Gastroesophageal sphincter (tissue), 4 donors: ENCODE measurements around the gene NIPBL. TPM values are rescaled to one million over a fixed set of nuclear protein-coding genes. Genes with fewer than 3 reads are reported as not detected.

Source experiments
- ATAC-seq: fragments of 150-250 bp; one replicate; pipeline ENCODE4 v1.9.1; 2016; ENCODE audit warnings: mild to moderate bottlenecking, moderate library complexity
- H3K27ac ChIP-seq, 4 donors: fragments of 200-600 bp; sonication (generic) in 3 of 4; 1 replicate in 3 of 4; 2 replicates in 1 of 4; pipeline ENCODE4 v1.5.1; 2016 to 2019
- H3K27me3 ChIP-seq: fragments of 200-600 bp; sonication (generic); one replicate; pipeline ENCODE4 v1.5.1; 2019
- H3K36me3 ChIP-seq, 2 donors: fragments of 200-600 bp; sonication (generic); one replicate each; pipeline ENCODE4 v1.5.1; 2019; ENCODE audit warnings: control low read depth in 1 of 2
- H3K4me1 ChIP-seq, 3 donors: fragments of 200-600 bp; sonication (generic); 1 replicate in 2 of 3; 2 replicates in 1 of 3; pipeline ENCODE4 v1.5.1; 2016 to 2019; ENCODE audit warnings: control low read depth in 2 of 3
- H3K4me3 ChIP-seq, 2 donors: fragments of 200-600 bp; sonication (generic); one replicate each; pipeline ENCODE4 v1.5.1; 2019; ENCODE audit warnings: mild to moderate bottlenecking in 1 of 2, moderate library complexity in 1 of 2
- H3K9me3 ChIP-seq, 3 donors: fragments of 200-600 bp; sonication (generic); one replicate each; pipeline ENCODE4 v1.5.1; 2017 to 2019; ENCODE audit warnings: control low read depth in 2 of 3
- CTCF ChIP-seq, 4 experiments: fragments of 200-600 bp in 2 of 4; fragments of 450-650 bp in 2 of 4; sonication (generic) in 1 of 4; IDR thresholded peaks; one replicate each; pipeline ENCODE4 v1.5.1; 2017 to 2019; ENCODE audit warnings: antibody characterized with exemption in 4 of 4, mild to moderate bottlenecking in 2 of 4, moderate library complexity in 2 of 4
- EP300 ChIP-seq: sonication (generic); formaldehyde crosslinking; IDR thresholded peaks from one replicate; pipeline ENCODE4 v1.6.1; 2017; ENCODE audit warnings: antibody characterized with exemption, mild to moderate bottlenecking
- POLR2A ChIP-seq, 2 donors: fragments of 450-650 bp; IDR thresholded peaks; one replicate each; pipeline ENCODE4 v1.6.1; 2017; ENCODE audit warnings: antibody characterized with exemption in 2 of 2, mild to moderate bottlenecking in 2 of 2, moderate library complexity in 1 of 2
- POLR2AphosphoS5 ChIP-seq: sonication (generic); formaldehyde crosslinking; IDR thresholded peaks from one replicate; pipeline ENCODE4 v1.6.1; 2017; ENCODE audit warnings: antibody characterized with exemption
- WGBS, 2 donors: methylation state at CpG; one replicate each; pipeline ENCODE4 v1.1.5; 2018; ENCODE audit warnings: low coverage in 1 of 2; 5-methylcytosine and 5-hydroxymethylcytosine counted together
- total RNA-seq, 4 donors: library from RNA; depleted of rRNA; stranded (reverse); fragments of >200 nt; gene quantifications; one replicate each; pipeline ENCODE4 v1.1.0, GENCODE V29; 2016

NIPBL gene
- total RNA-seq, 4 donors from 2014 or later = 44.9 to 59.4 (median 51.7) TPM

DNA sequence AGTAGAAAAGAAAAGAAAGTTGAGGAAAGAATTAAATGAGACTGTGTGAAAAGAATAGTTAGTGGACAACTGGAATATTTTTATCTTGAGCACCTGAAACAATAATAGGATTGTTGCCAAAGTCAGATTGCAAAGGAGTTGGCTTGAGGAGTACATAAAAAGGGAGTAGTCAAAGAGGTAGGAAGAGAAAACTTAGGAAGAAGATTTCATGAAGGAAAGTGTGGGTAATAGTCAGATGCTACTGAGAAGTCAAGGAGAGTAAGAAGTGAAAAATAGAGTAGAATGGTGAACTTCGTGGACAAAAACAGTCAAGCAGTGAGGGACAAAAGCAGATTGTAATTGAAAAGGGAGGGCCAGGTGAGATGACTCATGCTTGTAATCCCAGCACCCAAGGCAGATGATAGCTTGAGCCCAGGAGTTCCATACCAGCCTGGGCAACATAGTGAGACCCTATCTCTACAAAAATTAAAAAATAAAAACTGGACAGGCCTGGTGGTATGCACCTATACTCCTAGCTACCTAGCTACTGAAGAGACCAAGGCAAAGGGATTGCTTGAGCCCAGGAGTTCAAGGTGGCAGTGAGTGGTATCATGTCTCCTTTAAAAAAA lies 178.9 kb downstream of the NIPBL start:
- H3K36me3 ChIP-seq = peaks cover 0 to 94% of the 10 kb centered on the region in 2 donors

GRCh38 chr5:37056762-37057161 lies 180.2 kb downstream of the NIPBL start:
- TF ChIP-seq CTCF (IDR thresholded peaks at IDR 0.05) (no peak), POLR2A (IDR thresholded peaks at IDR 0.05) (no peak), EP300 (no peak), POLR2AphosphoS5 (no peak)
- no peaks in the 10 kb centered on the region for H3K9me3 ChIP-seq

More for the DNA sequence above, 178.9 kb downstream of the NIPBL start:
- Histone ChIP-seq H3K4me3 (no peak overlapping the region), H3K27ac (no peak overlapping the region), H3K27me3 (no peaks in the 10 kb centered on the region), H3K4me1 (no peaks in the 10 kb centered on the region), H3K9me3 (no peaks in the 10 kb centered on the region)
- 71 to 94% methylated on average over 1 of the region's 1 CpG for WGBS, 2 donors
- TF ChIP-seq POLR2AphosphoS5 (no peak), POLR2A (IDR thresholded peaks at IDR 0.05) (no peak), CTCF (IDR thresholded peaks at IDR 0.05) (no peak), EP300 (no peak)
- no peak for ATAC-seq

DNA sequence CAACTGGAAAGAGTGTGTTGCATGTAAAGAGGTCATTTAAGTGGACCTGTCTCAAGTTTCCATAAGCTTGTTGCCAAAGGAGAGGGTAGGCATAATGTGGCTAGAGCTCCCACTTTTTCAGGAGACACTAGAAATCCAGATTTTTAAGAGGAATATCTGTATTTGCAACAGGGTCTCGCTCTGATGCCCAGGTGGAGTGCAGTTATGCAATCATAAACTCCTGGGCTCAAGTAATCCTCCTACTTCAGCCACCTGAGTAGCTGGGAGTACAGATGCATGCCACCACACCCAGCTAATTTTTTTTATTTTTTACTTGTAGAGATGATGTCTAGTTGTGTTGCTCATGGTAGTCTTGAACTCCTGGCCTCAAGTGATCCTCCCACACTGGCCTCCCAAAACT lies 183.5 kb downstream of the NIPBL start:
- Histone ChIP-seq H3K4me1 (no peaks in the 10 kb centered on the region), H3K27ac (no peak overlapping the region), H3K36me3 (peaks cover 4 to 93% of the 10 kb centered on the region in 2 donors), H3K9me3 (no peaks in the 10 kb centered on the region), H3K27me3 (no peaks in the 10 kb centered on the region), H3K4me3 (no peak overlapping the region)
- WGBS, 2 donors = 92 to 100% methylated on average over 1 of the region's 1 CpG
- TF ChIP-seq POLR2A (IDR thresholded peaks at IDR 0.05) (no peak), EP300 (no peak), POLR2AphosphoS5 (no peak), CTCF (IDR thresholded peaks at IDR 0.05) (no peak)
- ATAC-seq = no peak

More at GRCh38 chr5:37056762-37057161, 180.2 kb downstream of the NIPBL start:
- Histone ChIP-seq H3K27me3 (no peaks in the 10 kb centered on the region), H3K4me3 (no peak overlapping the region), H3K4me1 (no peaks in the 10 kb centered on the region), H3K27ac (no peak overlapping the region), H3K36me3 (peaks cover 0 to 94% of the 10 kb centered on the region in 2 donors)
- WGBS, 2 donors = 58 to 74% methylated on average over 2 of the region's 2 CpGs
- no peak for ATAC-seq

DNA sequence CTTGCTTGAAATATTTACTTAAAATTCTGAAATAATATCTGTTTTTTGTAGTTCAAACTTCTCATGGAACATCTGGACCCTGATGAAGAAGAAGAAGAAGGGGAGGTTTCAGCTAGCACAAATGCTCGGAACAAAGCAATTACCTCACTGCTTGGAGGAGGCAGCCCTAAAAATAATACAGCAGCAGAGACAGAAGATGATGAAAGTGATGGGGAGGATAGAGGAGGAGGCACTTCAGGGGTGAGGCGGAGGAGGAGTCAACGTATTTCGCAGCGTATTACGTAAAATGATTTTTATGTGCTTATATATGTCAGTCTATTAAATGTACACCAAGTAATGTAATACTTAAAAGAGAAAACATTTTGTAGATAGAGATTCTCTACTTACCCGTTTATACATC lies 187.2 kb downstream of the NIPBL start:
- Histone ChIP-seq H3K4me1 (no peaks in the 10 kb centered on the region), H3K9me3 (no peaks in the 10 kb centered on the region), H3K27ac (no peak overlapping the region), H3K36me3 (peaks cover 4 to 80% of the 10 kb centered on the region in 2 donors), H3K4me3 (no peak overlapping the region), H3K27me3 (no peaks in the 10 kb centered on the region)
- ATAC-seq = no peak
- 84 to 91% methylated on average over 6 to 7 of the region's 7 CpGs for WGBS, 2 donors
- no peak for TF ChIP-seq POLR2A (IDR thresholded peaks at IDR 0.05)
- no peak for TF ChIP-seq POLR2AphosphoS5
- no peak for TF ChIP-seq CTCF (IDR thresholded peaks at IDR 0.05)
- no peak for TF ChIP-seq EP300

DNA sequence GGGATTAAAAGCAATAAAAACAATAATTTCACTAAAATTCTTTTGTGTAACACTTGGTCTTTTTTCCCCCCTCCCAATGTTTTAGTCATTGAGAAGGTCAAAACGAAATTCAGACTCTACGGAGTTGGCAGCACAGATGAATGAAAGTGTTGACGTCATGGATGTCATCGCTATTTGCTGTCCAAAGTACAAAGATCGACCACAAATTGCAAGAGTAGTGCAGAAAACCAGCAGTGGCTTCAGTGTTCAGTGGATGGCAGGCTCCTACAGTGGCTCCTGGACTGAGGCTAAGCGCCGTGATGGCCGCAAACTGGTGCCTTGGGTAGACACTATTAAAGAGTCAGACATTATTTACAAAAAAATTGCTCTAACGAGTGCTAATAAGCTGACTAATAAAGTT lies 187.9 kb downstream of the NIPBL start:
- Histone ChIP-seq H3K36me3 (peaks cover 4 to 73% of the 10 kb centered on the region in 2 donors), H3K27ac (no peak overlapping the region), H3K27me3 (no peaks in the 10 kb centered on the region), H3K4me3 (no peak overlapping the region), H3K4me1 (no peaks in the 10 kb centered on the region), H3K9me3 (no peaks in the 10 kb centered on the region)
- no peak for ATAC-seq
- TF ChIP-seq POLR2AphosphoS5 (no peak), POLR2A (IDR thresholded peaks at IDR 0.05) (no peak), EP300 (no peak), CTCF (IDR thresholded peaks at IDR 0.05) (no peak)
- WGBS, 2 donors = 86 to 98% methylated on average over 4 to 9 of the region's 9 CpGs
